ENCODE data around the gene ZNF76. TPM values are rescaled to one million over a fixed set of nuclear protein-coding genes. Genes with fewer than 3 reads are reported as not detected.
"Not testable (repeated sequence)": the region's sequence is repeated elsewhere in the genome, so short reads cannot be mapped to it uniquely, and the experiment has no call there.

The ZNF76 gene
- polyA plus RNA-seq, 3 donors: 37.6 to 40.5 (median 38.5) TPM

GRCh38 chr6:35297601-35298481, 38.3 kb downstream of the ZNF76 start, which contains the start of gene DEF6:
DEF6 (plus strand) TSS chr6:35297818; CDS start chr6:35297857, 39 bp downstream.
- DNase-seq (ENCODE audit: low read depth in 3 of 3, low spot score in 2 of 3): peak; percentile 65 to 80 (median 75)

- DNase-seq (ENCODE audit: low read depth in 3 of 3, low spot score in 2 of 3): no peak
Measured at GRCh38 chr6:35298625-35299140, 39.1 kb downstream of the ZNF76 start.

- no peak for DNase-seq (ENCODE audit: low read depth in 3 of 3, low spot score in 2 of 3)
Measured at GRCh38 chr6:35299674-35300073, 40.1 kb downstream of the ZNF76 start.

- DNase-seq (ENCODE audit: low read depth in 3 of 3, low spot score in 2 of 3): no peak
Measured at GRCh38 chr6:35300848-35301247, 41.3 kb downstream of the ZNF76 start.

GRCh38 chr6:35302604-35303241, 43.2 kb downstream of the ZNF76 start:
- no peak for DNase-seq (ENCODE audit: low read depth in 3 of 3, low spot score in 2 of 3)

GRCh38 chr6:35304299-35304698, 44.8 kb downstream of the ZNF76 start:
- no peak for DNase-seq (ENCODE audit: low read depth in 3 of 3, low spot score in 2 of 3)

- no peak for DNase-seq (ENCODE audit: low read depth in 3 of 3, low spot score in 2 of 3)
Measured at GRCh38 chr6:35305117-35305516, 45.6 kb downstream of the ZNF76 start.

GRCh38 chr6:35307138-35307537, 47.6 kb downstream of the ZNF76 start:
- DNase-seq (ENCODE audit: low read depth in 3 of 3, low spot score in 2 of 3): not testable (repeated sequence)

GRCh38 chr6:35308543-35308942, 49.0 kb downstream of the ZNF76 start:
- DNase-seq (ENCODE audit: low read depth in 3 of 3, low spot score in 2 of 3): not testable (repeated sequence)

GRCh38 chr6:35309611-35310264, 50.2 kb downstream of the ZNF76 start:
- DNase-seq (ENCODE audit: low read depth in 3 of 3, low spot score in 2 of 3): no peak

- no peak for DNase-seq (ENCODE audit: low read depth in 3 of 3, low spot score in 2 of 3)
Measured at GRCh38 chr6:35310265-35310831, 50.8 kb downstream of the ZNF76 start.

- DNase-seq (ENCODE audit: low read depth in 3 of 3, low spot score in 2 of 3): no peak
Measured at GRCh38 chr6:35311390-35312075, 52.0 kb downstream of the ZNF76 start.

- DNase-seq (ENCODE audit: low read depth in 3 of 3, low spot score in 2 of 3): no peak
Measured at GRCh38 chr6:35312076-35312800, 52.7 kb downstream of the ZNF76 start.

- DNase-seq (ENCODE audit: low read depth in 3 of 3, low spot score in 2 of 3): no peak
Measured at GRCh38 chr6:35312807-35313206, 53.3 kb downstream of the ZNF76 start.

GRCh38 chr6:35317483-35318195, 58.1 kb downstream of the ZNF76 start:
- DNase-seq (ENCODE audit: low read depth in 3 of 3, low spot score in 2 of 3): no peak

GRCh38 chr6:35318196-35319171, 58.9 kb downstream of the ZNF76 start:
- peak in 2 of 3 donors; percentile 58 to 76 for DNase-seq (ENCODE audit: low read depth in 3 of 3, low spot score in 2 of 3)

GRCh38 chr6:35319346-35320030, 60.0 kb downstream of the ZNF76 start:
- no peak for DNase-seq (ENCODE audit: low read depth in 3 of 3, low spot score in 2 of 3)

All from right renal cortex interstitium (tissue), 3 donors.